ENCODE measurements around the gene FUOM. TPM values are rescaled to one million over a fixed set of nuclear protein-coding genes. Genes with fewer than 3 reads are reported as not detected.

The FUOM gene
- total and polyA plus RNA-seq, 9 of the 15 experiments (the other 6 are each of a cell fraction or from before 2014, with no cell fraction given), result 1.8 to 96.1 (median 27.0) TPM

GRCh38 chr10:133349160-133349568, 8.7 kb downstream of the FUOM start (continued):
- TF ChIP-seq MCM7 (IDR thresholded peaks at IDR 0.05) (no peak), MEF2A (IDR thresholded peaks at IDR 0.05; ENCODE audit: control insufficient read depth, low read depth, low read length) (no peak), TFAM (CRISPR knock-in tag; conservative IDR thresholded peaks at IDR 0.05) (no peak), ATF4 (CRISPR knock-in tag; IDR thresholded peaks at IDR 0.05) (no peak), U2AF2 (optimal IDR thresholded peaks at IDR 0.05; ENCODE audit: low read depth, low read length) (no peak), NFE2L1 (tag; IDR thresholded peaks at IDR 0.05; ENCODE audit: borderline replicate concordance, low read depth) (no peak), NCOA2 (IDR thresholded peaks at IDR 0.05; ENCODE audit: partially characterized antibody in 2 of 2) (no peak), HDAC2 (IDR thresholded peaks at IDR 0.05) (no peak), RNF219 (CRISPR knock-in tag; IDR thresholded peaks at IDR 0.05) (no peak), MTA2 (IDR thresholded peaks at IDR 0.05; ENCODE audit: low read depth) (no peak), GATA2 (CRISPR knock-in tag; IDR thresholded peaks at IDR 0.05) (no peak), POLR2AphosphoS2 (IDR thresholded peaks at IDR 0.05; ENCODE audit: low read length) (peak; percentile 58; the same call in 1 of the 2 replicates), CBX2 (IDR thresholded peaks at IDR 0.05; ENCODE audit: insufficient read depth, low read length, poor library complexity, severe bottlenecking) (no peak), SMARCB1 (IDR thresholded peaks at IDR 0.05; ENCODE audit: insufficient read length, low read depth) (no peak), OTX1 (CRISPR knock-in tag; IDR thresholded peaks at IDR 0.05) (peak; percentile 47; the same call in 1 of the 2 replicates), ZBTB11 (CRISPR knock-in tag; IDR thresholded peaks at IDR 0.05) (no peak), XRCC4 (IDR thresholded peaks at IDR 0.05; ENCODE audit: extremely low read depth, insufficient read depth, insufficient read length) (no peak), ZNF217 (CRISPR knock-in tag; IDR thresholded peaks at IDR 0.05) (no peak), SUPT5H (IDR thresholded peaks at IDR 0.05) (peak; percentile 78), ARID1B (IDR thresholded peaks at IDR 0.05) (no peak), IFI16 (CRISPR knock-in tag; IDR thresholded peaks at IDR 0.05) (no peak), ETS1 (conservative IDR thresholded peaks at IDR 0.05; ENCODE audit: control insufficient read depth, low read depth, low read length) (no peak), SRSF7 (optimal IDR thresholded peaks at IDR 0.05; ENCODE audit: low read depth, low read length) (no peak)

All from K562 (cell line).